Measurements from ENCODE around the gene EPHB2.

GRCh38 chr1:22833699-22834098 lies 123.1 kb downstream of the EPHB2 start:
- TF ChIP-seq POLR2A (IDR thresholded peaks at IDR 0.05; ENCODE audit: low read depth, low read length) (no peak), POLR2AphosphoS5 (IDR thresholded peaks at IDR 0.05; ENCODE audit: insufficient read depth, low read depth, low read length) (no peak), MYC (IDR thresholded peaks at IDR 0.05; ENCODE audit: low read depth, low read length) (no peak), EZH2 (IDR thresholded peaks at IDR 0.05; ENCODE audit: borderline replicate concordance, low read depth, low read length, severe bottlenecking) (no peak), GATA2 (IDR thresholded peaks at IDR 0.05; ENCODE audit: insufficient read depth, insufficient read length, low read depth, low read length) (no peak), MAX (IDR thresholded peaks at IDR 0.05; ENCODE audit: insufficient read depth, insufficient read length) (no peak), JUN (IDR thresholded peaks at IDR 0.05; ENCODE audit: borderline replicate concordance, insufficient read depth, insufficient read length, low read depth) (no peak), FOS (IDR thresholded peaks at IDR 0.05; ENCODE audit: borderline replicate concordance, insufficient read depth, low read length) (no peak)
- TF ChIP-seq, protein P1, sequence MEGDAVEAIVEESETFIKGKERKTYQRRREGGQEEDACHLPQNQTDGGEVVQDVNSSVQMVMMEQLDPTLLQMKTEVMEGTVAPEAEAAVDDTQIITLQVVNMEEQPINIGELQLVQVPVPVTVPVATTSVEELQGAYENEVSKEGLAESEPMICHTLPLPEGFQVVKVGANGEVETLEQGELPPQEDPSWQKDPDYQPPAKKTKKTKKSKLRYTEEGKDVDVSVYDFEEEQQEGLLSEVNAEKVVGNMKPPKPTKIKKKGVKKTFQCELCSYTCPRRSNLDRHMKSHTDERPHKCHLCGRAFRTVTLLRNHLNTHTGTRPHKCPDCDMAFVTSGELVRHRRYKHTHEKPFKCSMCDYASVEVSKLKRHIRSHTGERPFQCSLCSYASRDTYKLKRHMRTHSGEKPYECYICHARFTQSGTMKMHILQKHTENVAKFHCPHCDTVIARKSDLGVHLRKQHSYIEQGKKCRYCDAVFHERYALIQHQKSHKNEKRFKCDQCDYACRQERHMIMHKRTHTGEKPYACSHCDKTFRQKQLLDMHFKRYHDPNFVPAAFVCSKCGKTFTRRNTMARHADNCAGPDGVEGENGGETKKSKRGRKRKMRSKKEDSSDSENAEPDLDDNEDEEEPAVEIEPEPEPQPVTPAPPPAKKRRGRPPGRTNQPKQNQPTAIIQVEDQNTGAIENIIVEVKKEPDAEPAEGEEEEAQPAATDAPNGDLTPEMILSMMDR (IDR thresholded peaks at IDR 0.05; ENCODE audit: extremely low read depth in 1 of 2, insufficient read depth in 1 of 2, low read depth in 1 of 2, low read length in 2 of 2), result no peak
